H1 (cell line): ENCODE data around the gene SCART1.

Source experiments
- BRCA1 ChIP-seq: IDR thresholded peaks from 2 replicates; pipeline ENCODE4 v1.6.1; 2012; ENCODE audit warnings: low read depth, low read length, improper control_type of control experiment
- CBX8 ChIP-seq: fragments of 300-800, 300-1000 bp; sonication (generic); IDR thresholded peaks from 2 replicates; pipeline ENCODE4 v1.7.1; 2016; ENCODE audit warnings: low read depth, low read length, borderline replicate concordance
- CTCF ChIP-seq, 3 experiments: IDR thresholded peaks; 1 replicate in 2 of 3; 2 replicates in 1 of 3; pipeline versions ENCODE4 v1.5.1 to v1.6.1; 2011; ENCODE audit warnings: low read length in 3 of 3, mild to moderate bottlenecking in 3 of 3, inconsistent platforms in 2 of 3, low read depth in 1 of 3, moderate library complexity in 1 of 3; ENCODE audit not compliant: insufficient read depth in 1 of 3; ENCODE audit errors: control extremely low read depth in 1 of 3
- FOSL1 ChIP-seq: IDR thresholded peaks from 2 replicates; pipeline ENCODE4 v1.6.1; 2011; ENCODE audit warnings: mild to moderate bottlenecking, low read depth, low read length, moderate library complexity; ENCODE audit not compliant: insufficient read depth
- JUND ChIP-seq: IDR thresholded peaks from 2 replicates; pipeline ENCODE4 v1.6.1; 2011; ENCODE audit warnings: mild to moderate bottlenecking, improper control_type of control experiment, low read length
- SP4 ChIP-seq: IDR thresholded peaks from 2 replicates; pipeline ENCODE4 v1.6.1; 2012; ENCODE audit warnings: low read length, inconsistent platforms
- USF2 ChIP-seq: IDR thresholded peaks from 2 replicates; pipeline ENCODE4 v1.6.1; 2011; ENCODE audit warnings: low read length, improper control_type of control experiment

GRCh38 chr10:133440633-133441285 lies 13.0 kb upstream of the SCART1 start:
- TF ChIP-seq CBX8 (no peak), CTCF (IDR thresholded peaks at IDR 0.05; ENCODE audit: control extremely low read depth in 1 of 3, insufficient read depth in 1 of 3, low read depth in 1 of 3, low read length in 3 of 3) (no peak), BRCA1 (no peak), JUND (no peak), SP4 (no peak), USF2 (no peak), FOSL1 (no peak)
